ENCODE data around the gene SIRT7.

Gene SIRT7

DNA sequence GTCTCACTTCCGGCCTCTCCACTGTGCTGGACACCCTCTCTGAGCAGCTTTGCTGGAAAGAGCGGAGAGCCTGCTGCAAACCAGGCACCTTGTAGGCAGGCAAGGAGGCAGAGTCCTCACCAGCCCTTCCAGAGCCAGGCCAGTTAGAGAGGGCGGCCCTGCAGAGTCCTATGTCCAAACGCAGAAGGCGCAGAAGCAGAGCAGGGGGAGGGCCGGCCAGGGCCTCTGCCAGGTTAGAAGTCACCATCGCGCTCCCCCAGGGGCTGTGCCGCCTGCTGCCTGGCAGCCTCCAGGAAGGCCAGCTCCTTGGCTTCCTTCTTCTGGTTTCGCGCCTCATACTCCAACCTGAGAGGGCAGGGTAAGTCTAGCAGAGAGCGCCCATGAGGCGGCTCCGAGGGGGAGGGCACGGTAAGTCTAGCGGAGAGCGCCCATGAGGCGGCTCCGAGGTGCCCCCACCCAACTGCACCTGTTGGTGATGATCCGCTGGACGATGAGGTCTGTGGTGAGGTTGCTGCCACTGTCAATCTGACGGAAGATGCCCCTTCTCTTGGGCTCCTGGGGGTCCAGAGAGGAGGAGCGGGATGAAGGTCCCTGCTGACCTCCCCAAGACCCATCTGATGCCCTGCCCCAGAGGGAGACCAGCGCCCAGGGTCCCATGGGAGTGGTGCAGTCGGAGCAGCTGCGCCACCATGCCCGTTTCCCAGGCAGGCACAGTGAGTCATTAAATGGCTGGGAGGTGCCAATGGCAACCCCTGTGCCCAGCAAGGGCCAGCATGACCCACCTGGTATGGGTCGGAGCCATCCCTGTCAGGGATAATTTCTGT lies 13.2 kb downstream of the SIRT7 start:
- no peak for FAIRE-seq

DNA sequence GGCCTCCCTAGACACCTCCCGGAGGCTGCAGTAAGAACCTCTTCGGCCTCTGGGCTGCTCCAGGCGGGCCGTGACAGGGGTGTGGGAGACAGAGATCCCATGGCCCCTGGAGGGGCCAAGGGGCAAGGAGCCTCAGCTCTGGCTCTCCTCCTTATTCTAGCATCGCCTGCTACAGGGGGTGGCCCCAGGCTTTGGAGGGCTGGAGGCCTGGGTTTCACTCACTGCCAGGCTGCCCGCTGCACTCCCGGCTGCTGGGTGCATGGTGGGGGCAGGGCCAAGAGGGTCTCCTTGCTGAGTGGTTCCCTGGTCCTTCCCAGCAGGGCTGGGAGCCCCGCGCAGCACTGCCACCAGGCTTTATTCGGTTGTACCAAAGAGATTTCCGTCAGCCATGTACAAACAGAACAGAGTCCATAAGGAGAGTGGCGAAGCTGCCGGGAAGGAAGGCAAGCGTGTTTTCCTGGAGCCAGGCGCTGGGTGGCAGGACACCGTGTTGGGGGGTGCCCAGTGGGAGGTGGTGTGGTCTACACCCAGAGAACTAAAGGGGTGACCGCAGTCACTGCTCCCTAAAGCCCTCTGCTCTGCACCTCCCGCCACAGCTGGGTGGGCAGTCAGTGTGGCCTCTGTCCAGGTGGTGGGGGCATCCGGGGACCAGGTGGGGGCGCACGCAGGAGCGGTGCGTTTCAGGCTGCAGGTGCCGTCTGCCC lies 13.9 kb downstream of the SIRT7 start:
- no peak for FAIRE-seq

DNA sequence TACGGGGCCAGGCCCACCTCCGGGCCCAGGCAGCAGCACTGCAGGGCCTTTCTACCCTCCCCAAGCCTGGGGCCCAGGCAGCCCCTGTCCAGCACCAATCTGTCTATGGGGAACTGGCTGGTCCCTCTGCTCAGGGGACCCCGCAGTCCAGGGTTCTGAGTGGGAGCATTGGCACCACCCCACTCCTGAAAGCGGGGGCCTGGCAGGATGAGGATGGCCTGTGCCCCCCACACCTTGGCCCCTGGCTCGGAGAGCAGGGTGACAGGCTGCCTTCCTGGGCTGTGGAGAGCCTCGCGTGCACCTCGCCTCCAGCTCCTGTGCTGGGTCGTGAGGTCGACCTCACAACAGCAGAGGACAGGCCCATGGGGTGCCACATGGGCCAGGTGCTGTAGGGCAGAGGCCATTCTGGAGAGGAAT lies 14.6 kb downstream of the SIRT7 start:
- no peak for FAIRE-seq

DNA sequence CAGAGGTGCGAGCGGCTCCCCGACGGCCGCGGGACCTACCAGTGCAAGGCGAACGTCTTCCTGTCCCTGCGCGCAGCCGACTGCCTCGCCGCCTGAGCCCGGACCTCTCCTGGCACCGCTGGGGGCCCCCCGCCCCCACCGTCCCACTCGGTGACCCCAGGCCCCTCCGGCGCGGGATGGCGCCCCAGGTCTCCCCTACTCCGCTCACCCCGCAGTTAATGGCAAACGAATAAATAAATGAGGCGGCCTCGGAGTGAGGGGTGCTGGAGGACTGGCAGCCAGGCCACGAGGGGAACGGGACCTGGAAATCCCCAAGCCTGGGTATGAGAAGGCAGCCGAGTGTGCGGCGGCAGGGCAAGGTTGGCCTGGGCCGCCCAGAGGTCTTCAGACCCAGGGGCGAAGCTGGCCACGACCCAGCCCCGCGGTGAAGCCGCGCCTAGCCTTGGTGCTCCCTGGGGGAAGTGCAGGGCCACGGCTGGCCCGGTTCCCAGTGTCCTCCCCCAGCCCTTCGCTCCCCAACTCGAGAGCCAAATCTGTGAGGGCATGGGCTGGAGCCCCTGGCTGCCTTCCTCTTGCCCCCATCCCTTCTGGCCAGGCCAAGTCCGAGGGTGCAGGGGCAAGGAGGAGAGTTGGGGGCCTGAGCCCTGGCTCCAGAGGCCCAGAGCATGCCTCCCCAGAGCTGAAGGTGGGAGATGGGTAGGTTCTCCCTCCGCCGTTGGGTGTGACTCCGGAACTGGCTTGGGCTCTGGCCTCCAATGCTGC lies 15.1 kb downstream of the SIRT7 start:
- FAIRE-seq, result no peak

DNA sequence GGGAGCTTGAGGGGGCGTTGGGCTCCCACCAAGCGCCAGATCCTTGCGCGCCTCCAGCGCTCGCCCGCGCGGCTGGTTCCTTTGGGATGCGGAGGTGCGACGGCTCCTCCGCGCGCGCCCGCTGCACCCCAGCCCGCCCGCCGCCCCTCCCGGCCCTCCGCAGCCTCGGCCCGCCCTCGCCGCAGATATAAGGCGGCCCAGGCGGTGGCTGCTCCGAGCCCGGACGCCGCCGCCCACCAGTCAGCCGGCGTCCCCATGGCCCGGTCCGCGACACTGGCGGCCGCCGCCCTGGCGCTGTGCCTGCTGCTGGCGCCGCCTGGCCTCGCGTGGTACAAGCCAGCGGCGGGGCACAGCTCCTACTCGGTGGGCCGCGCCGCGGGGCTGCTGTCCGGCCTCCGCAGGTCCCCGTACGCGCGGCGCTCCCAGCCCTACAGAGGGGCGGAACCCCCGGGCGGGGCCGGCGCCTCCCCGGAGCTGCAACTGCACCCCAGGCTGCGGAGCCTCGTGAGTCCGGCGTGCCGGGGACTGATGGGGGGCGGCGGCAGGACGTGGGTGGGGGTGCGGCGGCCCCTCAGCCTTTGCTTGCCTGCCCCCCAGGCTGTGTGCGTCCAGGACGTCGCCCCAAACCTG lies 15.8 kb downstream of the SIRT7 start, which contains the start of gene NPB:
Gene NPB (plus strand): TSS at position 216 of the 630 bp plus-strand sequence. CDS start 40 bp downstream, at position 256.
- FAIRE-seq, result no peak

DNA sequence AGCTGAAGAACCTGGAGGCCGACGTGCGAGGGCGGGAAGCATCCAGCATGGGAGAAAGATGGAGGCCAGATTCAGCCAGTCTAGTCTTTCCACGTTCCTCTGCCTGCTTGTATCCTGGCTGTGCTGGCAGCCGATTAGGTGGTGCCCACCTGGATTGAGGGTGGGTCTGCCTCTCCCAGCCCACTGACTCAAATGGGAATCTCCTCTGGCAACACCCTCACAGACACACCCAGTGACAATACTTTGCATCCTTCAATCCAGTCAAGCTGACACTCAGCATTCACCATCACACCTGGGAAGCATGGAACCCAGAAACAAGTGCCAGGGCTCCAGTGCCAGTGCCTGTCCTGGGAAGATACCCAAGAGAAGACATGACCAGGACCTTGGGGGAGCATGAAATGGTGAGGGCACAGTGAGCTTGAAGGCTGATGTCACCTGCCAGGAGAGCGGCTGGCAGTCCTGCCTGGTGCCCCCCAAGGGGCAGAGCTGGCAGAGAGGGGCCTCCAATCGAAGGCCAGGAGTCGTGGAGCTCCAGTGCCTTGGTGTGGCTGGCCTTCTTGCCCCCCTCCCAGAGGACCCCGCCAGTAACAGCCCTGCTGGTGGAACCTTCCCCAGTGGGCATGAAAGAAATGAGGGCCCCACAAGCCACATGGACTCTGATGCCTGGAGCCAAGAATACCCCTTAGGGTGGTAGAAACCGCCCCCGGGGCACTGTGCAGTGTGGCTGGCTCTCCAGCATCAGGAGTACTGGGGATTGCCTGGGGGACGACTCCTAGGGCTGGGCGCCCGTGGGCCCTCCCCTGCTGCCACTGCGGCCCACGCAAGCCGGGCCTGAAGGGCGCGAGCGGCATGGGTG lies 16.6 kb downstream of the SIRT7 start:
- FAIRE-seq, result no peak

DNA sequence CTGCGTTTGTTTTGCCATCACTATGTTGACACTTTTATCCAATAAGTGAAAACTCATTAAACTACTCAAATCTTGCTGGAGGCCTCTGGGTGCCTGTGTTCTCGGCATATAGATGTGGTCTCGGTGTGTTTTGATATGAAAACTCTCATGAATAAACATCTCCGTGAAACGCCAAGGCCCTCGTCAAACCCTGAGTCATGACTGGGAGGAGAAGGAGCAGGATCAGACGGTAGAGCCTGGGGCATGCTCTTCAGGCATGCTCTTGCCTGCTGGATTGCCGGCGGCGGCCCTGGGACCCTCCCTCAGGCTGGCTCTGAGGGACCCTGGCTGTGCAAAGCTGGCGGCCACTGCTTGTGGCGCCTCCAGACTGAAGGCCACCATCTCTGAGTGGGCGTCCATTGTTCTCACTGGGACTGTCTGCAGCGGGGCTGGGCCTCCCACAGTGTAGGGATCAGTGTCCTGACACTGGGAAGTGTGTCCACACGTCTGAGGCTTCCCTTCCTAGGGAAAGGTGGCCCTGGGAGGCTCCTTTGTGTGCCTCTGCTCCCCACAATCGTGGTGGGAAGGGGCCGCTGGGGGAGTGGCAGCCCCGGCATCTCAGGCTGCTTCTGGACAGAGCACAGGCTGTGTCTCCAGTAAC lies 17.7 kb downstream of the SIRT7 start:
- no peak for FAIRE-seq

DNA sequence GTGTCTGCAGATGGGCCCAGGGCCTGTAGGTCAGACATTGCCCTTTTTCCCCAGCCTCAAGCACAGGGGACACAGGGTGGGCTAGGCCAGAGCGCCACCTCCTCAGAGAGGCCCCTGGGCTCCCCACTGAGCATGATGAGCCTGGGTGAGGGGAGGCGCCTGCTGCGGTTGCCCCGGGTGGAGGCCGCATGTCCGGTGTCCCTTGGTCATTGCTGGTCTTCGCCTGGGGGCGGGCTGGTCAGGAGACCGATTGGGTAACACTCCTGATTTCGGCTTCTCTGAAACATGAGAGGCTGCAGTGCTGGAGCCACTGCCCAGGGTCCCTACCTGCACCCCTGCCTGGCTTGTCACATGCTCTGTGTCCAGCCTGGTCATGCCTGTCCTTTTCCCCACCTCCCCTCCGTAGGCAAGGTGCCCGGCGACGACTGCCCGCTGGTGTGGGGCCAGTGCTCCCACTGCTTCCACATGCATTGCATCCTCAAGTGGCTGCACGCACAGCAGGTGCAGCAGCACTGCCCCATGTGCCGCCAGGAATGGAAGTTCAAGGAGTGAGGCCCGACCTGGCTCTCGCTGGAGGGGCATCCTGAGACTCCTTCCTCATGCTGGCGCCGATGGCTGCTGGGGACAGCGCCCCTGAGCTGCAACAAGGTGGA lies 18.3 kb downstream of the SIRT7 start:
- no peak for FAIRE-seq

DNA sequence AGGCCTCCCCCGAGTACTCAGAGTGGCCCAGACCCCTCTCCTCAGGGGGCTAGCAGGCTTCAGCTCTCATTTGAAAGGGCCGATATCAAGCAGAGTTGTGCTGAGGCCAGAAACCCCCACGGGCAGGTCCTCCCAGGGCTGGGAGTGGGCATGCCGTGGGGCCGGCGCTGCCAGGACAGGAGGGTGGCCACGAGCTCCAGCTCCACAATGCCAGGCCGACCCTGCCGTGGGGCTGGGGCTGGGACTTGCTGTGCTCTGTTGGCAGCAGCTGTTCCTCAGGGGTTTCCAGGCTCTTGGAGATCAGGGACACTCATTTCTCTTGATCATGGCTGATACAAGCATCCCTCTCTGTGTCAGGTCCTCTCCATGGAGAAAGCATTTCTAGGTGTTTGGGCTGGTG lies 19.1 kb downstream of the SIRT7 start:
- no peak for FAIRE-seq

DNA sequence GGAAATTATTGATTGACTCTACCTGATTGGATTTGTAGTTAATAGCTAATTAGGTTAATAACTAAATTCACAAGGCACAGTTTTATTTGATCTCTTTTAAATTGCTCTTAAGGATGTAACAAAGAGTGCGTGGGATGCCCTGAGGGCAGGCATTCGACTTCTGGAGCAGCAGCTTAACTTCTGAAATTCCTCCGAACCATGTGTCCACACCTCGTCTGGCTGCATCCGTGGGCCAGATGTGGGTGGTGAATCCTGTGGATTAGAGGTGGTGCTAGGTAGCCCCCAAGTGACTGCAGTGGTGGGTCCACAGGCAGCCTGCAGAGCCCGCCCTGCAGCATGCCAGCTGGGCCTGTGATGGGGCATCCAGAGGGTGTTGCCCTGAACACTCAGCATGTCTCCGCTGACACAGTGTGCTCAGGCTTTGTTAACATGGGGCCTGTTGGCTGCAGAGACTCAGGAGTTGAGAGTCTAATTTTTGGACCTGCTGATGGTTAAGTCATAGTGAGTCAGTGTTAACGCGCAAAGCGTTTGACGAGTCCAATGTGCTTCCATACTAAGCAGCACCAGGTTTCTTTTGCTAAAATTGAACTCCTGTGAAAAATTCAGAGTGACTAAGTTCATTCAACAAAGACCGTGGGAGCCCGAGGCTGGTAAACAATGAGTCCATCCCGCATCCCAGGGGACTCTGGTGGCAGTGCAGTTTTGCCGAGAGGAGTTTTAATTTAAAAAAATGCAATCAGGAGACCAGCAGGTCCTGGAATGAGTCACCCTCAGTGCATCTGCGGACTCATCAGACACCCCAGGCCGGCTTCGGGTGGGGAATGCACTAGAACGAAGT lies 19.7 kb downstream of the SIRT7 start:
- FAIRE-seq, result no peak

DNA sequence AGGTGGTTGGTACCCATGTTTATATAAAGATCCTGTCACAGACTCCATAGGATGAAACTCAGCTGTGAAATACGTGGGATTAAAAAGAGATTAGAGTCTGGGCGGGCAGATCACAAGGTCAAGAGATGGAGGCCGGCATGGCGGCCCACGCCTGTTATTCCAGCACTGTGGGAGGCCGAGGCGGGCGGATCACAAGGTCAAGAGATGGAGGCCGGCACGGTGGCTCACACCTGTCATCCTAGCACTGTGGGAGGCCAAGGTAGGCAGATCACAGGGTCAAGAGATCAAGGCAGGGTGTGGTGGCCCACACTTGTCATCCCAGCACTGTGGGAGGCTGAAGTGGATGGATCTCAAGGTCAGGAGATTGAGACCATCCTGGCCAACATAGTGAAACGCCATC lies 22.6 kb downstream of the SIRT7 start:
- no peak for FAIRE-seq

DNA sequence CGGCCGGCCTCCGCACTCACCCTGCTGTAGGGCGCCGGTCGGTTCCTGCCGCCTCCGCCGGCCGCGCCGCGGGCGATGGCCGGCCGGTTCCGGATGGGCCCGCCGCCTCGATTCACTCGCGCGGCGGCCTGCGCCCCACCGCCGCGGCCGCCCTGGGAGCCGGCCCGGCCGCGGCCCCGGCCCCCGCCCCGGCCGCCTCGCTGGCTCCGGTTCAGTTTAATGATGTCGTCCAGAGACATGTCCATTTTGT lies 26.7 kb downstream of the SIRT7 start:
- FAIRE-seq, result no peak

DNA sequence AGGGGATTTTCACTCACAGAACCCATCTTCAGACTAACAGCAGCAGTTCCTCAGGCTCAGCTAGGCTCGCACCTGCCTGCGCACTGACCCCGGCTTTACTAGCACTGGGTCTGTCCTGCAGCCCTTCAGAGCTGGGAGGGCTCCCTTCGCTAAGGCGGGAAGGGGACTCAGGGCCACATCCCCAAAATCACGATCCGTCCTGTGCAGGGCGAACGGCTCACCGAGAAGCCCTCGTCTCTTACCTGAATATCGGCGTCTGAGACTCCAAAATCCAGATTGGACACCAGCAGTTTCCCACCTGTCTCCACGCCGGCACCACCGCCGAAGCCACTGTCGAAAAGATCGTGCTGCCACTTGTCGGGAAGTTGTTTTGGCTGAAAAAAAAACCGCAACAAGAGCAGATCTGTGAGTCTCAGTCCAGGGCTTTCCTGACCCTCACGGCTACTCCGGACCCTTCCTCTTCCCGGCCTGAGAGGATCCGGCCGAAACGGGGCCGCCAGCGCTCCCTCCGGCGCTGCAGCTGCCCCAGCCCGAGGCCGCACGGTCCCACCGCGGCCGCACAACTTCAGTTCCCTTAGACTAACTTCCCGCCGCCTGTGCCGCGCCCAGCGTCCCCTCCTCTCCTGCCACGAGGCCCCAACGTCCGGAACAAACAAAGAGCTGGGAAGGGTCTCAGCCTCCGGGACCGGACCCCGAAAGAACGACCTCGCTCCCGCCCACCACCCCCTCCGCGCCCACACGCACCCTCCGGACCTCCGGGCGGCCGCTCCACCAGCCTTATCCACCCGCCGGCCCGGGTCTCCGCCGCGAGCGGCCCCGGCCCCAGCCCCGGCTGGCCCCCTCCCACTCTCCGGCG lies 27.3 kb downstream of the SIRT7 start:
- FAIRE-seq, result no peak

DNA sequence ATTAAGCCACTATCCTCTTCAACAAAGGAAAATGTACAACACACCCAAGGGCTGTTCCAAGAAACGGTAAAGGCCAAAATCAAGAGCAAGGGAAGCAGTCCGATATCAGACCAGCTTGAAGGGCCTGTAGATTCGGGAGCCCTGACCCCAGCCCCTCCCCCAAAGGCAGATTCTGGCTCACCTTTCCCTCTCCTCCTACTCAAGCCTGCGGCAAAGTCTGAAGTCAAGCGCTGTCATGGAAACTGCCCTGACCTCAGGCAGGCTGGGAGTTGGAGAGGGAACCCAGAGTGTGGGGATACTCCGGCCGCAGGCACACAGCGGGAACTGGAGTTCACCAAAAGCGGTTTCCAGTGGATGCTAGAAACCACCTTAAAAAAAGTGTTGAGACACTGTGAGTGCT lies 28.4 kb downstream of the SIRT7 start:
- no peak for FAIRE-seq

DNA sequence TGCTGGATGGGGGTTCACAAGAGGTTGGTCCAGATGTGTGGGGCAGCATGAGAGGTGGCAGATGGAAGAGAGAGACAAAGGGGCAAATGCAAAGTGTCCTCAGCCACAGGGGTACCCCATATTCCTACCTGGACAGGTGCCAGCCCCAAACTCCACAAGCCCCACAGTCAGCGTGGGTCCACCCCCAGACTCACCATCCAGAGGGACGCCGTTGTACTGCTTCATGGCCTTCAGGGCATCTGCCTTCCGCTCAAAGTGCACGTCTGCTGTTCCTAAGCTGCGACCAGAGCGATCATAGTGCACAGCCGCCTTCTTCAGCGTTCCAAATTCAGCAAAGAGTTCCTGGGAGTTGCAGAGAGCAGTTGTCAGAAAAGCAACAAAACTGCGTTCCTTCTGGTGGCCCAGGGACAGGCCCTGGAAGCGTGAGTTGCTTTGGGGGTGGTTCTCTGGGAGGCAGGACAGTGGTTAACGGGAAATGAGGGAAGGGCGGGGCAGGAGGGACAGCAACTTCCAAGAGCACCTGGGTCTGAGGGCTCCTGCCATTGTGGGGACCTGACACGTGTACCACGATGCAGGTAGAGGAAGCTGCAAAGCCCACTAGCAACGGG lies 28.9 kb downstream of the SIRT7 start:
- no peak for FAIRE-seq

DNA sequence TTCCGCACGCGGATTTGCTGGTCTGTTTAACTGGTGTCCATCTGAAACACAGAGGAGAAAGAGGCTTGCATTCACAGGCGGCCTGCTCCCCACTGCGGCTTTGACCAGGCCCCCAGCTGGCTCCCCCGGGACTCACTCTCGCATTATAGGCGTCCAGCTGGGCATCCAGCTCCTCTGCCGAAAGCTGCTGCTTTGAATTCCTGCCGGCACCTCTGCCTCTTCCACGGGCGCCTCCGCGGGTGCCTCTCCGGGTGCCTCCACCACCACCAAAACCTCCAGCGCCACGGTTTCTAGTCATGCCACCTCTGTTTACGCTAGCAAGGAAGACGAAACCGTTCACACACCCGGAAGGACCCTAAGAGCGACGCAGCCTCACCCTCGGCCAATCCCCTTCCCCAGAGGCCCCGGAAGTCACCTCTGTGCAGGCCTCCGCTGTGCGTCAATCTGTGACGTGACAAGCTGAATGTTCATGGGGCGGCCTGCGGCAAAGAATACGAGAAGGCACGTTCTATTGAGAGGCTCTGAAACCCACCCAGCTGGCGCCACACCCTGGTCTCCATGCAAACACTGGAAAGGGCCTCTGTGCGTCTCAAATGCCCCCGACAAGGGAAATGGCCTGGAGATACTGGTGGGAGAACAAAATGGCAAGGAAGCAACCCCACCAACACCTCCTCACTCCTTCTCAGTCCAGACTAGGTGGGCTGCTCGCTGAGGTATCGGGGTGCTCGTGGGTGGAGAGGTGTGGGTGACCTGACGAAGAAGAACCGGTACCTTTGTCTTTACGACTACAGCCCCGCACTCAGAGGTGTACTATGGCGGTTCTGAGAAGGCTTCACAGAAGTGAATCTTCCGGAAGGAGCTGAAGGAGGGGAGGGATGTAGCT lies 29.6 kb downstream of the SIRT7 start:
- no peak for FAIRE-seq

DNA sequence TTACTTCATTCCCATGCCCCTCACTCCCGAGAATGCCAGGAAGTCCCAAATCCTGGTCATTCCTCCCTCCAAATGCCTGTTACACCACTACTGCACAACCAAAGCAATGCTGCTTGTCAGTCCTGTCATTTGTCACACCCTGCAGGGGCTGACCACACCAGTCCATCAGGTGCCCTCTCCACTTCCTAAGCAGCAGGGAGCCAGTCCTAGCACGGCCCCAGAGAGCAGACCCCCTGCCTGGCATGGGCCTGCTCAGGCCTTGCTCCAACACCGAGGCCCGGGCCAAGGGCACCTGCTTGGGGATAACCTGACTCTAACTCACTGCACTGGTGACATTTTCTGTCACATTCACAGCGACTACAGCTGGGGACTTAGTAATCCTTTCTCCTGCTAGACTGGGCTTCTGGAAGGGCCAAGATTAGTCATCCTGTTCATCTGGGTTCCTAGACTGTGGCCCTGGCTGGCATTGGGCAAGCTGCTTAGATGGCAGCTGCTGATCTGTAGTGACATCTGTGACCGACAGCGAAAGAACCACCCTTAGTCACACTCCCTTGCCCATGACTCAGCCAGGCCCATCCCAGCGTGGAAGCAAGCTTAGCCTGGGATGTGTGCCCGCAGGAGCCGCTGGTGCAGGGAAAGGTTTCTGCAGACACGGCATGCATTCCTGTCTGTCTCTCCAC lies 32.0 kb downstream of the SIRT7 start:
- FAIRE-seq, result no peak
